ENCODE data around the gene RAB21.

RAB21 gene

GRCh38 chr12:71754461-71755145, at the start of gene RAB21:
Gene RAB21 (plus strand): TSS chr12:71754863. CDS start chr12:71755130, 267 bp downstream.
- peak; percentile 95 to 98 for DNase-seq (ENCODE audit: low read depth in 1 of 2, low spot score in 1 of 2)

GRCh38 chr12:71704920-71705319, 49.7 kb upstream of the RAB21 start:
- no peak for DNase-seq (ENCODE audit: low read depth in 1 of 2, low spot score in 1 of 2)

GRCh38 chr12:71708658-71709057, 46.0 kb upstream of the RAB21 start:
- no peak for DNase-seq (ENCODE audit: low read depth in 1 of 2, low spot score in 1 of 2)

GRCh38 chr12:71710276-71711125, 44.2 kb upstream of the RAB21 start:
- no peak for DNase-seq (ENCODE audit: low read depth in 1 of 2, low spot score in 1 of 2)

- DNase-seq (ENCODE audit: low read depth in 1 of 2, low spot score in 1 of 2) = no peak
These were observed 36.1 kb upstream of the RAB21 start for GRCh38 chr12:71718611-71719010.

GRCh38 chr12:71719647-71720370, 34.9 kb upstream of the RAB21 start:
- DNase-seq (ENCODE audit: low read depth in 1 of 2, low spot score in 1 of 2) = no peak

- DNase-seq (ENCODE audit: low read depth in 1 of 2, low spot score in 1 of 2) = no peak
These were observed 32.7 kb upstream of the RAB21 start for GRCh38 chr12:71721783-71722505.

- DNase-seq (ENCODE audit: low read depth in 1 of 2, low spot score in 1 of 2) = no peak
These were observed 29.7 kb upstream of the RAB21 start for GRCh38 chr12:71725011-71725410.

GRCh38 chr12:71726548-71726947, 28.1 kb upstream of the RAB21 start:
- DNase-seq (ENCODE audit: low read depth in 1 of 2, low spot score in 1 of 2) = no peak

- DNase-seq (ENCODE audit: low read depth in 1 of 2, low spot score in 1 of 2) = no peak
These were observed 26.7 kb upstream of the RAB21 start for GRCh38 chr12:71727958-71728357.

GRCh38 chr12:71730936-71731335, 23.7 kb upstream of the RAB21 start:
- DNase-seq (ENCODE audit: low read depth in 1 of 2, low spot score in 1 of 2) = no peak

- DNase-seq (ENCODE audit: low read depth in 1 of 2, low spot score in 1 of 2) = no peak
These were observed 23.0 kb upstream of the RAB21 start for GRCh38 chr12:71731439-71732356.

- no peak for DNase-seq (ENCODE audit: low read depth in 1 of 2, low spot score in 1 of 2)
These were observed 22.3 kb upstream of the RAB21 start for GRCh38 chr12:71732357-71732712.

GRCh38 chr12:71737197-71737596, 17.5 kb upstream of the RAB21 start:
- no peak for DNase-seq (ENCODE audit: low read depth in 1 of 2, low spot score in 1 of 2)

- no peak for DNase-seq (ENCODE audit: low read depth in 1 of 2, low spot score in 1 of 2)
These were observed 11.7 kb upstream of the RAB21 start for GRCh38 chr12:71742998-71743397.

- DNase-seq (ENCODE audit: low read depth in 1 of 2, low spot score in 1 of 2) = no peak
These were observed 10.0 kb upstream of the RAB21 start for GRCh38 chr12:71744522-71745300.

- peak in 1 of 2 donors; percentile 40 for DNase-seq (ENCODE audit: low read depth in 1 of 2, low spot score in 1 of 2)
These were observed 7.6 kb upstream of the RAB21 start for GRCh38 chr12:71746974-71747611.

- no peak for DNase-seq (ENCODE audit: low read depth in 1 of 2, low spot score in 1 of 2)
These were observed 6.4 kb upstream of the RAB21 start for GRCh38 chr12:71748081-71748850.
